Nephron progenitor cell (in vitro differentiated cells): ENCODE measurements around the gene ABCA2.

Source experiments
- DNase-seq: peaks from one replicate; pipeline ENCODE4 v3.0.0; 2021
- H3K27ac Mint-ChIP-seq: 2 replicates; pipeline ENCODE4 v1.8.0; 2021; ENCODE audit warnings: mild to moderate bottlenecking, moderate library complexity, mixed read lengths
- H3K27me3 Mint-ChIP-seq: 2 replicates; pipeline ENCODE4 v1.8.0; 2021; ENCODE audit warnings: mild to moderate bottlenecking, low read depth, mixed read lengths; ENCODE audit not compliant: poor library complexity
- H3K36me3 Mint-ChIP-seq: 2 replicates; pipeline ENCODE4 v1.8.0; 2021; ENCODE audit warnings: low read depth, mixed read lengths
- H3K4me1 Mint-ChIP-seq: 2 replicates; pipeline ENCODE4 v1.8.0; 2021; ENCODE audit warnings: mixed read lengths
- H3K4me3 Mint-ChIP-seq: 2 replicates; pipeline ENCODE4 v1.8.0; 2021; ENCODE audit warnings: mild to moderate bottlenecking, moderate library complexity, mixed read lengths
- H3K9me3 Mint-ChIP-seq: 2 replicates; pipeline ENCODE4 v1.8.0; 2021; ENCODE audit warnings: mild to moderate bottlenecking, moderate library complexity, mixed read lengths
- CTCF ChIP-seq: fragments of 200-600 bp; sonication (generic); IDR thresholded peaks from 2 replicates; pipeline ENCODE4 v1.5.0; 2021; ENCODE audit warnings: antibody characterized with exemption

Gene ABCA2

GRCh38 chr9:137015540-137015930 lies 12.5 kb downstream of the ABCA2 start:
- DNase-seq = no peak
- Mint-ChIP-seq H3K27me3 (no peaks in the 10 kb centered on the region), H3K36me3 (peaks cover 14% of the 10 kb centered on the region), H3K4me1 (no peaks in the 10 kb centered on the region), H3K4me3 (no peak overlapping the region), H3K9me3 (no peaks in the 10 kb centered on the region), H3K27ac (no peak overlapping the region)
- TF ChIP-seq CTCF = no peak

GRCh38 chr9:137014776-137015539 lies 13.1 kb downstream of the ABCA2 start:
- Mint-ChIP-seq H3K9me3 (no peaks in the 10 kb centered on the region), H3K4me3 (no peak overlapping the region), H3K27ac (no peak overlapping the region), H3K36me3 (peaks cover 14% of the 10 kb centered on the region), H3K27me3 (no peaks in the 10 kb centered on the region), H3K4me1 (no peaks in the 10 kb centered on the region)
- DNase-seq = no peak
- no peak for TF ChIP-seq CTCF

- no peaks in the 10 kb centered on the region for H3K4me1 Mint-ChIP-seq
- no peak for DNase-seq
These were observed 13.9 kb downstream of the ABCA2 start for GRCh38 chr9:137014166-137014565.

GRCh38 chr9:137013571-137013940 lies 14.5 kb downstream of the ABCA2 start:
- DNase-seq = no peak
- Mint-ChIP-seq H3K4me1 (no peaks in the 10 kb centered on the region), H3K27ac (no peak overlapping the region), H3K36me3 (peaks cover 14% of the 10 kb centered on the region), H3K4me3 (no peak overlapping the region), H3K27me3 (no peaks in the 10 kb centered on the region), H3K9me3 (no peaks in the 10 kb centered on the region)
- TF ChIP-seq CTCF = no peak

More at GRCh38 chr9:137014166-137014565, 13.9 kb downstream of the ABCA2 start:
- Mint-ChIP-seq H3K36me3 (peaks cover 14% of the 10 kb centered on the region), H3K27me3 (no peaks in the 10 kb centered on the region), H3K4me3 (no peak overlapping the region), H3K9me3 (no peaks in the 10 kb centered on the region), H3K27ac (no peak overlapping the region)
- no peak for TF ChIP-seq CTCF

- H3K9me3 Mint-ChIP-seq = no peaks in the 10 kb centered on the region
- no peaks in the 10 kb centered on the region for H3K27me3 Mint-ChIP-seq
- TF ChIP-seq CTCF = no peak
- H3K4me3 Mint-ChIP-seq = no peak overlapping the region
- H3K36me3 Mint-ChIP-seq = peaks cover 14% of the 10 kb centered on the region
- no peak for DNase-seq
- peaks cover 3% of the 10 kb centered on the region for H3K4me1 Mint-ChIP-seq
- no peak overlapping the region for H3K27ac Mint-ChIP-seq
These were observed 15.1 kb downstream of the ABCA2 start for GRCh38 chr9:137012694-137013570.
